Erythroblast (primary cell): Measurements from ENCODE around the gene FGF14.

ENCODE experiments used
- GATA1 ChIP-seq: IDR thresholded peaks from 2 replicates; pipeline ENCODE4 v1.6.1; 2011; ENCODE audit warnings: low read depth, mild to moderate bottlenecking, control low read depth, low read length, moderate library complexity
- POLR2A ChIP-seq: IDR thresholded peaks from 2 replicates; pipeline ENCODE4 v1.6.1; 2011; ENCODE audit warnings: mild to moderate bottlenecking, low read length

DNA sequence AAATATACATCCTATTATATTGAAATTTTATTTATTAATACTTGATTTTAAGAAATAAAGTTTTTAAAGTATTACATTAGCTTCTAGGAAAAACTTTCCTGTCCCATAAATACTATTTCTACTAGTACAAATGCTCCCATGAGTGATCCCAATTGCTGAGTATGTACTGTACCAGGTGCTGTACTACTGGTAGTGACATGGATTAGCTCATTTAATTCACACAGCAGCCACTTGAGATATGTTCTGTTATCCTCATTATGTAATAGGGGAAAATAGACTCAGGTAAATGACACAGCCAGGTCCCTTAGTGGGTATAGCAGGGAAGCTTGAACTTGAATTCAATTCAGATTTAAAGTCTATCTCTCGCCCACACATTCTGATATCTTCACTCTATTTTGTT, 363.1 kb downstream of the FGF14 start:
- TF ChIP-seq POLR2A (no peak), GATA1 (no peak)
